ENCODE data around the gene KIZ. TPM values are rescaled to one million over a fixed set of nuclear protein-coding genes. Genes with fewer than 3 reads are reported as not detected.

The KIZ gene
- polyA plus RNA-seq, 1 experiment: 13.6 TPM

- ChIA-PET POLR2A (interaction anchor here (0.6 kb wide), 1 partner anchor 1966 kb away, joined by 3 read pairs; no protein-coding TSS in a partner anchor), CTCF (no interaction called here)
- Histone ChIP-seq H3K4me3 (ENCODE audit: low read depth, low read length) (no peak overlapping the region), H3K36me3 (ENCODE audit: control insufficient read depth, insufficient read depth, low read length) (no peaks in the 10 kb centered on the region), H3K27me3 (ENCODE audit: control insufficient read depth, insufficient read depth, low read length) (peaks cover 25% of the 10 kb centered on the region)
- no peak for DNase-seq (ENCODE audit: low read depth)
- TF ChIP-seq CTCF (IDR thresholded peaks at IDR 0.05; ENCODE audit: insufficient read depth, low read depth, low read length): no peak
Measured at GRCh38 chr20:21096321-21097043, 29.4 kb upstream of the KIZ start.

GRCh38 chr20:21099751-21100577 lies 25.9 kb upstream of the KIZ start:
- POLR2A ChIA-PET: no interaction called here
- CTCF ChIA-PET: interaction anchor here (1.4 to 1.5 kb wide), 2 partner anchors 15 to 405 kb away, joined by 3 to 4 read pairs; no protein-coding TSS in a partner anchor
- no peak for TF ChIP-seq CTCF (IDR thresholded peaks at IDR 0.05; ENCODE audit: insufficient read depth, low read depth, low read length)
- H3K4me3 ChIP-seq (ENCODE audit: low read depth, low read length): peak overlapping the region; percentile 10; the same call in 1 of the 2 replicates
- no peaks in the 10 kb centered on the region for H3K36me3 ChIP-seq (ENCODE audit: control insufficient read depth, insufficient read depth, low read length)
- no peak for DNase-seq (ENCODE audit: low read depth)
- H3K27me3 ChIP-seq (ENCODE audit: control insufficient read depth, insufficient read depth, low read length): peaks cover 52% of the 10 kb centered on the region

DNA sequence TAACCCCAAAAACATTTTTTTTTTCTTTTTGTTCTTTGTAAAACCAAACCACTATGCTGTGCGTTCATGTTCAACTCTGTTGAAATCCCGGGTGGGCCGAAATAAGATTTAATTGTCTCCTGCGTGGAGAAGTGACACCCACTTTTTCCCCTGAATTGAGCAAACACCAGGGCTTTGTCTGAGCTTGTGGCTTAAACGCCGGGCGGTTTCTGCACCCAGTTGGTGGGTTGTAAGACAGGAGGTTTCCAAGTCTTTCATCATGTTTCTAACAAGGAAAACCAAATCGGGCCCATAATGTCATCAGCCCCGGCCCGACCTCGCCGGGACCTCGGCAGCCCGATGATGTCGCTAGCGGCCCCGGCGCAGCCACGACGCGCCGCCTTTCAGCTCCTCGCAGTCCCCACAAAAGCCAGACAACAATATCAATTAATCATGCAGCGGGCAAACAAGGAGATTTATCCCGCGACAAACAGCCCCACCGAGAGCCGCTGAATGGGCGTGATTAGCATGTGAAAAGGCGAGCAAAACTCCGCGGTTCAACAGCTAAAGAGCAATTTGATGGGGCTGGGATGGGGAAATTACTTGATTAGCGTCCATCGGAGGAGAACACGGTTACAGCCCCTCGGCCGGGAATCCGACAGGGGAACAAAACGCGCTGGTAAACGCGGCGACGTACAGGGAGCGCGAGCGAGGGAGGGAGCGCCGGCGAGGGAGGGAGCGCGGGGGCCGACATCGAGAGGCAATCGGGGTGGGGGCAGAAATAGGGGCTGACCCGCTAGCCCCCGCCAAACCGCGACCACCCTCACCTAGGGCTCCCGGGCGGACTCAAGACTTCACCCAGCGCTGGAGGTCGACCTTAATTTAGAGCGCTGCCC lies 25.1 kb upstream of the KIZ start:
- ChIA-PET POLR2A (no interaction called here), CTCF (interaction anchor here (1.4 to 1.5 kb wide), 2 partner anchors 16 to 404 kb away, joined by 3 to 4 read pairs; no protein-coding TSS in a partner anchor)
- Histone ChIP-seq H3K27me3 (ENCODE audit: control insufficient read depth, insufficient read depth, low read length) (peaks cover 59% of the 10 kb centered on the region), H3K36me3 (ENCODE audit: control insufficient read depth, insufficient read depth, low read length) (no peaks in the 10 kb centered on the region), H3K4me3 (ENCODE audit: low read depth, low read length) (no peak overlapping the region)
- no peak for TF ChIP-seq CTCF (IDR thresholded peaks at IDR 0.05; ENCODE audit: insufficient read depth, low read depth, low read length)
- DNase-seq (ENCODE audit: low read depth): no peak

DNA sequence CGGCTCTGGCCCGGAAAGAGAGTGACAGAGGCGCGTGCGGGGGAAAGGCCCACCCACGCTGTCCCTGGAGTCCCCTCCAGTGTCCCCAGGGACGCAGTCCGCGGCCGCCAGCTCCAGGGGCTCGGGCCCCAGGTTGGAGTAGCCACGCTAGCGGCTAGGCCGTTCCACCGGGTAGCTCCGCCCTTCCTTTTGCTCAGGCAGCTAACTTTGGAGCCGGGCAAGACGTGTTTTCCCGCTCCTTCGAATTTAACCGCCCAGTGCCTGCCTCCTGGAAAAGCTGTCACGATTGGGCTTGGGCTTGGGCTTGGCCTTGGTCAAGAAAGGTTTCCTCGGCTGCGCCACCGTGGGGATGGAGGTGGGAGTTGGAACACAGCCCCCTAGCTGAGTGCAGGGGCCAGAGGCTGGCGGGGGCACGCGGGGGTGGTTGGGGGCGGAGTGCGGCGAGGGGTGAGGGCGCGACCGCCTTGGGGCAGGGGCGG lies 24.4 kb upstream of the KIZ start:
- CTCF ChIA-PET: interaction anchor here (1.5 kb wide), 2 partner anchors 24 to 404 kb away, joined by 3 to 10 read pairs; partner anchors contain the start of gene KIZ
- Histone ChIP-seq H3K27me3 (ENCODE audit: control insufficient read depth, insufficient read depth, low read length) (peaks cover 66% of the 10 kb centered on the region), H3K4me3 (ENCODE audit: low read depth, low read length) (no peak overlapping the region), H3K36me3 (ENCODE audit: control insufficient read depth, insufficient read depth, low read length) (no peaks in the 10 kb centered on the region)
- POLR2A ChIA-PET: no interaction called here
- no peak for DNase-seq (ENCODE audit: low read depth)
- no peak for TF ChIP-seq CTCF (IDR thresholded peaks at IDR 0.05; ENCODE audit: insufficient read depth, low read depth, low read length)
